ENCODE results near the gene GRM4.

Gene GRM4

DNA sequence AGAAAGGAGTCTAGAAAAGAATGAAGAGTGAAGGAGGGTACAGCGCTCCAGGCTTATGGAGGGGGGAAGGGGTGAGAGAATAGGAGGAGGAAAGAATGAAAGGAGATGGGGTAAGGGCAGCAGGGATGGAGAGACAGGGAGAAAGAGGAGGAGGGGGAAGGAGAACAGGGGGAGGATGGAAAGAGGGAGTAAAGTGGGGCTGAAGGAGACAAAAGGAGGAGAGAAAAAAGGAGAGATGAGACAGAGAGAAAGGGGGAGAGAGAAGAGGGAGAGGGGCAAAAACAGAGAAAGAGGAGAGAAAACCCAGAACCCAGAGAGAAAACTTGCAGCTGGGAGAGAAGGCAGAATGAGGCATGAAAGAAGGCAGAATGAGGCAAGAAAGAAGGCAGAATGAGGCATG, 110.7 kb downstream of the GRM4 start:
- Histone ChIP-seq H2AFZ (ENCODE audit: low read depth, low read length, severe bottlenecking) (no peak overlapping the region), H3K4me3 (ENCODE audit: insufficient read depth, low read length, poor library complexity, severe bottlenecking) (no peak overlapping the region), H3K27me3 (ENCODE audit: low read length) (no peaks in the 10 kb centered on the region), H3F3A (ENCODE audit: insufficient read depth) (no peaks in the 10 kb centered on the region), H3K9me3 (ENCODE audit: insufficient read depth, low read length) (no peaks in the 10 kb centered on the region), H3K36me3 (ENCODE audit: low read length) (no peaks in the 10 kb centered on the region), H3K4me2 (ENCODE audit: low read depth, low read length, poor library complexity, severe bottlenecking) (no peak overlapping the region), H3K9ac (ENCODE audit: low read length) (no peak overlapping the region), H3K9me2 (replicated peaks; ENCODE audit: insufficient read depth, low read length) (no peaks in the 10 kb centered on the region), H3K79me2 (ENCODE audit: insufficient read depth, low read length) (no peaks in the 10 kb centered on the region), H3K27ac (ENCODE audit: low read depth, low read length) (no peak overlapping the region), H4K20me1 (ENCODE audit: low read depth, low read length) (no peaks in the 10 kb centered on the region)
- TF ChIP-seq, protein P1, sequence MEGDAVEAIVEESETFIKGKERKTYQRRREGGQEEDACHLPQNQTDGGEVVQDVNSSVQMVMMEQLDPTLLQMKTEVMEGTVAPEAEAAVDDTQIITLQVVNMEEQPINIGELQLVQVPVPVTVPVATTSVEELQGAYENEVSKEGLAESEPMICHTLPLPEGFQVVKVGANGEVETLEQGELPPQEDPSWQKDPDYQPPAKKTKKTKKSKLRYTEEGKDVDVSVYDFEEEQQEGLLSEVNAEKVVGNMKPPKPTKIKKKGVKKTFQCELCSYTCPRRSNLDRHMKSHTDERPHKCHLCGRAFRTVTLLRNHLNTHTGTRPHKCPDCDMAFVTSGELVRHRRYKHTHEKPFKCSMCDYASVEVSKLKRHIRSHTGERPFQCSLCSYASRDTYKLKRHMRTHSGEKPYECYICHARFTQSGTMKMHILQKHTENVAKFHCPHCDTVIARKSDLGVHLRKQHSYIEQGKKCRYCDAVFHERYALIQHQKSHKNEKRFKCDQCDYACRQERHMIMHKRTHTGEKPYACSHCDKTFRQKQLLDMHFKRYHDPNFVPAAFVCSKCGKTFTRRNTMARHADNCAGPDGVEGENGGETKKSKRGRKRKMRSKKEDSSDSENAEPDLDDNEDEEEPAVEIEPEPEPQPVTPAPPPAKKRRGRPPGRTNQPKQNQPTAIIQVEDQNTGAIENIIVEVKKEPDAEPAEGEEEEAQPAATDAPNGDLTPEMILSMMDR (IDR thresholded peaks at IDR 0.05; ENCODE audit: insufficient read depth, low read length, poor library complexity, severe bottlenecking) = no peak
- no peak for TF ChIP-seq EZH2phosphoT487 (conservative IDR thresholded peaks at IDR 0.05; ENCODE audit: low read length)

DNA sequence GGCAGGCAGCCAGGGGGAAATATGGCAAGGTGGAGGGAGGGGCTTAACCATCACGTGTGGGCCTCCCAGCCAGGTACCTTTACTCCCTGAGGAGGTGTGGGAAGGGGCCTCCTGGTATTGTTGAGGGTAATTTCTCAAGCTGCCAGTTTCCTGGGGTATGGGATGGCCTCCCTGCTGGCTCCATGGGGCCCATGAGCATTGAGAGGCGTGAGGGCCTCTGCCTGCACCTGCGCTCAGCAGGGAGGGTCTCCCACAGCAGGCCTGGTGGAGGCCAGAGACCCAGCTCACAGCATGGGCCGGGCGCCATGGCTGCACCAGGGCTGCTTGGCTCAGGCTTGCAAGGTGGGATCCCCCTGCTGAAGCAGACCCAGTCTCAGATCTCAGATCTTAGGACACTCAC, 113.0 kb downstream of the GRM4 start:
- H3K9me2 ChIP-seq (replicated peaks; ENCODE audit: insufficient read depth, low read length) = no peaks in the 10 kb centered on the region
- H2AFZ ChIP-seq (ENCODE audit: low read depth, low read length, severe bottlenecking) = no peak overlapping the region
- H3K4me3 ChIP-seq (ENCODE audit: insufficient read depth, low read length, poor library complexity, severe bottlenecking) = no peak overlapping the region
- no peaks in the 10 kb centered on the region for H4K20me1 ChIP-seq (ENCODE audit: low read depth, low read length)
- H3K36me3 ChIP-seq (ENCODE audit: low read length) = no peaks in the 10 kb centered on the region
- H3K27me3 ChIP-seq (ENCODE audit: low read length) = no peaks in the 10 kb centered on the region
- H3K4me2 ChIP-seq (ENCODE audit: low read depth, low read length, poor library complexity, severe bottlenecking) = no peak overlapping the region
- H3K9me3 ChIP-seq (ENCODE audit: insufficient read depth, low read length) = no peaks in the 10 kb centered on the region
- no peak overlapping the region for H3K27ac ChIP-seq (ENCODE audit: low read depth, low read length)
- no peaks in the 10 kb centered on the region for H3K79me2 ChIP-seq (ENCODE audit: insufficient read depth, low read length)
- H3K9ac ChIP-seq (ENCODE audit: low read length) = no peak overlapping the region
- no peaks in the 10 kb centered on the region for H3F3A ChIP-seq (ENCODE audit: insufficient read depth)
- no peak for TF ChIP-seq EZH2phosphoT487 (conservative IDR thresholded peaks at IDR 0.05; ENCODE audit: low read length)
- TF ChIP-seq, protein P1 (IDR thresholded peaks at IDR 0.05; ENCODE audit: insufficient read depth, low read length, poor library complexity, severe bottlenecking) = no peak

DNA sequence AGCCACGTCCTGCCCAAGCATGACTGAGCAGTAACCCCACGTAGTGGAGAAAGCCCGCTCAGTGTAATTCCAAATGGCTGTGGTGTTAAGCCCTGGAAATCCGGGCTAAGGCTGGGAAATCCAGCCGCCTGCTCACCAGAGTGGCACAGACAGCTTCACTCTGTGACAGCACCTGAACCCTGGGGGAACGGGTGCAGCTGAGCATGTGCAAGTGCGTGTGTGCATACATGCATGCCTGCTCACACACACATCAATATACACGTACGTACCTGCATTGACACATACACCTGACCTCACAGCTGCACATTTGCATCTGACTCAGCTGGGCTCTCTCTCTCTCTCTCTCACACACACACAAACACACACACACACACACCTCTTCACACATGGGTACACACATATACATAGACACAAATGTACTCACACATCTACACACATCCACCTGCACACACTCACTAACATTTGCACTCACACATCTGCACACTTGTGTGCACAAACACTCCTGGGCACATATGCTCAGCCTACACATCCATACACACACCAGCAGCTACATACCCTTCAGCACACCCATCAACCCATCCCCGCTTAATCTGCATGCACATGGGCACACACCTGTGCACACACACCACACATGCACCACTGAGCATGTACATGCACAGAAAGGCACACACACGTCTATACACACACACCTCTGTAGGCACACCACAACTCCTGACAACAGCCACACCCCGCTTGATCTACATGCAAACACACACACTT, 114.1 kb downstream of the GRM4 start:
- H3K36me3 ChIP-seq (ENCODE audit: low read length) = no peaks in the 10 kb centered on the region
- no peak overlapping the region for H3K4me2 ChIP-seq (ENCODE audit: low read depth, low read length, poor library complexity, severe bottlenecking)
- no peak overlapping the region for H3K27ac ChIP-seq (ENCODE audit: low read depth, low read length)
- no peaks in the 10 kb centered on the region for H3K27me3 ChIP-seq (ENCODE audit: low read length)
- no peaks in the 10 kb centered on the region for H3K79me2 ChIP-seq (ENCODE audit: insufficient read depth, low read length)
- H3K9ac ChIP-seq (ENCODE audit: low read length) = no peak overlapping the region
- H2AFZ ChIP-seq (ENCODE audit: low read depth, low read length, severe bottlenecking) = no peak overlapping the region
- TF ChIP-seq, protein P1 (IDR thresholded peaks at IDR 0.05; ENCODE audit: insufficient read depth, low read length, poor library complexity, severe bottlenecking) = no peak
- TF ChIP-seq EZH2phosphoT487 (conservative IDR thresholded peaks at IDR 0.05; ENCODE audit: low read length) = no peak
- H3F3A ChIP-seq (ENCODE audit: insufficient read depth) = no peaks in the 10 kb centered on the region
- no peaks in the 10 kb centered on the region for H3K9me3 ChIP-seq (ENCODE audit: insufficient read depth, low read length)
- H3K9me2 ChIP-seq (replicated peaks; ENCODE audit: insufficient read depth, low read length) = no peaks in the 10 kb centered on the region
- H4K20me1 ChIP-seq (ENCODE audit: low read depth, low read length) = no peaks in the 10 kb centered on the region
- no peak overlapping the region for H3K4me3 ChIP-seq (ENCODE audit: insufficient read depth, low read length, poor library complexity, severe bottlenecking)

All from SU-DHL-6 (cell line).